Activated CD8-positive, alpha-beta memory T cell treated with anti-CD3 and anti-CD28 coated beads, Interleukin-2, amount 50 U/mL, for 4 hours (primary cell): ENCODE measurements around the gene IFT57.

Experiments
- DNase-seq: peaks from one replicate; pipeline ENCODE4 v3.0.0-alpha.2; 2020

IFT57 gene

DNA sequence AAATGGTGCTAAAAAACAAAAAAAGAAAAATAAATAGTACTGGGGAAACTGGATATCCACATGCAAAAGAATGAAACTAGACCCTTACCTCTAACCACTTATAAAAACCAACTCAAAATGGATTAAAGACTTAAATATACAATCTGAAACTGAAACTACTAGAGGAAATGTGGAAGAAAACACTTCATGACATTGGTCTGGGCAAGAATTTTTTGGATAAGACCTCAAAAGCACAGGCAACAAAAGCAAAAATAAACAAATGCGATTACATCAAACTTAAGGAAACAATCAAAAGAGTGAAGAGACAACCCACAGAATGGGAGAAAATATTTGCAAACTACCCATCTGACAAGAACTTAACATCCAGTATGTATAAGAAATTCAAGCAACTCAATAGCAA, 6.4 kb downstream of the IFT57 start:
- DNase-seq: no peak

DNA sequence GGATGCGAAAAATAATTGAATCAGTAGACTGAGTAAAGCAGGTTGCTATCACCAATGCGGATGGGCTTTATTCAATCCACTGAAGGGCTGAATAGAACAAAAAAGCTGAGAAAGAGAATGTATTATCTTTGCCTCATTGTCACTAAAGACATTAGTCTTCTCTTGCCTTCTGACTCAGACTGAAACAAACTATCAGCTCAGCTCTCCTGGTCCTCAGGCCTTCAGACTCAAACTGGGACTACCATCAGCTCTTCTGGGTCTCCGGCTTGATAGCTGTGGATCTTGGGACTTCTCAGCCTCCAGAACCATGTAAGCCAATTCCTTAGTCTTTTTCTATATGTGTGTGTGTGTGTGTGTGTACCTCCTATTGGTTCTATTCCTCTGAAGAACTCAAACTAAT, 12.6 kb downstream of the IFT57 start:
- no peak for DNase-seq

DNA sequence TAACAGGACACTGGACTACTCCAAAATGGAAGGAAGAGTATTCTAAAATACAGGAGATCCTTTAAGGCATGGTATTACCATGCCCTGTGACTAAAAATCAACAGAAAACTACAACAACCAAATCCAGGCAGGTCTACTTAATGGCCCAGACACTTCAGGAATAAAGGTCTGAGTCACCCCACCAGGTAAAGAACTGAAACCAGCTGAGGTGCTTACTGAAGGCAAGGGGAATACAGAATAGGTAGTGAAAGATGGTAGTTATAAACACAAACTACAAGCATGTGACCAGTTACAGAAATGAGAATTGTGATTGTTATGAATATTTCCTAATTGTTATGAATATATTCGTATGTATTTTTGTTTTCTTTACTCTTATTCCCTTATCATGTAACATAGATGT, 13.4 kb downstream of the IFT57 start:
- DNase-seq: no peak

DNA sequence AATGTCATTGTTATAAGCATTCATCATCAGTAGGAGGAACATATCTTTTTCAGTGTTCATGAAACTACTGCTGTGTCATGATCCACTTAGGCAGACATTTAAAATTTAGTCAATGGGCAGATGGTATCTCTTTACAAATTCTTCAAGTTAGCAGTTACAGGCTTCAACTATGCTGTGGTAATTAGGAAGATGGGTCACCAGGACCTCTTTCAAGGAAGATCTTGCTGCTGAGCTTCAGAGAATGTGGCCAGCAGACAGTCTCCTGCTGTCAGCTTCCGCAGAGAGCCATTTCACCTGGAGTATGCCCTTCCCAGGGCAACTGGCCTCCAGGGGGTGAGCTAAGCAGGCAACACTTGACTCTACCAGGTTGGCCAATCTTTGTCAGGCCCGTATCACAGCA, 19.4 kb downstream of the IFT57 start:
- no peak for DNase-seq

DNA sequence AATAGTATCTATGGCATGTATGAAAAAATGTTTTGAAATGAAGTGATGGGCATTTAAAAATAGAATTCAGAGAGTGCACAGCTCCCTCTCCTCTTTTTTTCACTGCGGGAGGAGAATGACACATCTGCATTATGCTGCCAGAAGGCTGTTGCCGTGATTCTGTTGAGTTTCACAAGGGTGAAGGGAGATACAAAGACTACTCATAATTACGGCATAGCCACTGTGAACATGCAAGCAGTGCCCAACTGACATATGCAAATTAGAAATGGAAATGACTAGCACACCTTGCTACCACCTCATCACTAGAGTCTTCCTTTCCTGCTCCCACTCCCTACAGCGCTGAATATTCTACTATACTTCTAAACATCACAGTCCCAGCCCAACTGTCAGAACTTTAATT, 20.1 kb downstream of the IFT57 start:
- no peak for DNase-seq

DNA sequence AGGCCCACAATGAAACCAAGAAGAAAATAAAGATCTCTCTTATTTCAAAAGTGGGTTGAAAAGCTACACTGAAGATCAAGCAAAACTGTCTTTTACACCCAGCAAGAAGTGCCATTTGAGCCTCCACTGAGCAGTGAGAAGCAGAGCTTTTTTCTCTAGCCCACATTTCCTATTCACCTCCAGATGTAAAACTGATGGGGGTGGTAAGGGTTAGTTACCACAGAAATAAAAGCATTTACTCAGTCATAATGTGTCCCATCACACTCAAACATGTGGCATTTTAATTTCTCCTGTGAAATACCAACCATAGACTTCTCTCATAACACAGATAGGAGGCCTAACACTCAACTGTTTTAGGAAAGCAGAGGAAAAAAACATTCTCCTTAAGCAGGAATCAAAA, 21.0 kb downstream of the IFT57 start:
- DNase-seq: no peak

DNA sequence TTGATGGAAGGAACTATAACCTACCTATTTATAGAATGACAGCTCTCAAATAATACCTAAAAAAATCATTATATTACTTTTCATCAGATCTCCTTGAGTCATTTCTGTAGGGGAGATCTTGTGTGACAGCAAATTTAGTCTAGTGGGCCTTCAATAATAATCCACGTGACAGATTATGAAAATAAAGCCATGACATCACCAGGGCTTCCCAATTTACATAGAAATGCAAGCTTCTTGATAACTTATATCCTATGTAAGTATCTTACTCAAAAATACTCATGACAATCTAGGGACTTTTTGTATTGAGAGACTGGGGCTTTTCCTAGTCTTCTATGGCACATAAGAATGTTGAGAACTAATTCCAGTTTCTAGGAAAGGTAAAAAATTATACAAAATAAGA, 21.6 kb downstream of the IFT57 start:
- no peak for DNase-seq

DNA sequence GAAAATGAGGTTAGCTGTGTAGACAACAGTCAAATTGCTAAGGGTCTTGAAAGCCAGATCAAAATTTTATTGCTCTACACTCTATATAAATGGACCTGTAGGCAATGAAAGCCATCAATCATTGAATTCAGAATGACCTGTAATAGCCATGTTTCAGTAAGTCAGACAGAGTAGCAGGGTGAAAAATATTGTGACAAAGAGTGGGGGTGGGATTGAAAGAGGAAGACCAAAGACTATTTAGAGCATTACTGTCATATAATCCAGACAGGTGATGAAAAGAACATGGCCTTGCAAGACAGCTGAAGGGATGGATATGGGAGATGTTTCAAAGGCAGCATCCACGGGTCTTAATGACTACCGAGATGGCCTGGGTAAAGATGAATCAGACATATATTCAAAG, 22.2 kb downstream of the IFT57 start:
- DNase-seq: no peak

DNA sequence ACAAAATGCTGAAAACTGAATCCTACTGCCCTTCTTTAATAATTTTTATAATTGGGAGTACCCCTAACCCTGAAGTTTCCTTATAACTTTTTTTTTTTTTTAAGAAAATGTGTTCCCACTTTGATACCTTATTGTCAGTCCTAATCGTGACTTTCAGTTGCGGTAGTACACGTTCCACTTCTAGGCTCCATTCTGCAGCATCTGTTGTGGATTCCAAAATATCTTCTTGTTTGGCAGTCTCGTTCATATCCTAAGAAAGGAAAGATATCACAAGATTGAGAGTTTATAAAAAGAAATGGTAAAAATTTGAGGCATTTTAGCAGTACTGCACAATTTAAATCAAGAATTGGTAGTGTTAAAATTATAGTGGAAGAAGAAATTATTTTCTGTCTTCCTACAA, 30.8 kb downstream of the IFT57 start:
- DNase-seq: no peak

DNA sequence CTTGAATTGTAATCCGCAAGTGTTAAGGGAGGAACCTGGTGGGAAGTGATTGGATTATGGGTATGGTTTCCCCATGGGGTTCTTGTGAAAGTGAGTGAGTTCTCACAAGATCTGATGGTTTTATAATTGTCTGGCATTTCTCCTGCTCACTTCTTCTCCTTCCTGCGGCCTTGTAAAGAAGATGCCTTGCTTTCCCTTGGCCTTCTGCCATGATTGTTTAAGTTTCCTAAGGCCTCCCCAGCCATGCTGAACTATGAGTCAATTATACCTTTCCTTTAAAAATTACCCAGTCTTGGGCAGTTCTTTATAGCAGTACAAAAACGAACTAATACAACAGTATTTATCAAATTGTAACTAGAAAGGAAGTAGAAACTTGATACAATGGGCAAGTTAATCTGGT, 31.9 kb downstream of the IFT57 start:
- DNase-seq: no peak

DNA sequence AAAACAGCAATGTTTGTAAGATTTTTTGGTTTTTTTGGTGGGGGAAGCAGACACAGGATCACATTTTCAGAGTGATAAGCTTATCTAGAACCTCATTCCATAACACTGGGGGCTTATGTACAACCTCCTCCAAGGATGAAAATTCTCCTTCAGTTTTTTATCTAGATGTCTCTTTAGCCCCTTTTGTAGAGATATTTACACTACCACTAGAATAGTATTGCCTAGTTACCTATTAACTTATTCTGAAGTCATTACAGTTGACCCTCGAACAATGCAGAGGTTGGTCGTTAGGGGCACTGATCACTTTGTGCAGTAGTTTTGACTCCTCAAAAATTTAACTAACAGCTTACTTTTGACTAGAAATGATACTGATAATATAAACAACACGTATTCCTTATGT, 32.8 kb downstream of the IFT57 start:
- no peak for DNase-seq

DNA sequence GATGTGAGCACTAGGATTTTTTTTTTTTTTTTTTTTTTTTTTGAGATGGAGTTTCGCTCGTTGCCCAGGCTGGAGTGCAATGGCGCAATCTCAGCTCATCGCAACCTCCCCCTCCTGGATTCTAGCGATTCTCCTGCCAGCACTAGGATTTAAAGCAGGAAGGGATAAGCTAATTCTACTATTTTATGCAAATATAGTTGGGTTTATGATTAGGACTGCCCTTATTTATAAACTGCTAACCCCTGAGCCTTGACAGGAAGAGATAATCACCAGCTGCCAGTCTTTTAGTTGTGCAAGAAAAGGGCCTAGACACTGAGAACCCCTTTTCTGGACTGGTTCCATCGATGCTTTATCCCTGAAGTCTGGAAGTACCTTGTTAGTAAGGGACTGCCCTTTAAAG, 36.7 kb downstream of the IFT57 start:
- DNase-seq: no peak

DNA sequence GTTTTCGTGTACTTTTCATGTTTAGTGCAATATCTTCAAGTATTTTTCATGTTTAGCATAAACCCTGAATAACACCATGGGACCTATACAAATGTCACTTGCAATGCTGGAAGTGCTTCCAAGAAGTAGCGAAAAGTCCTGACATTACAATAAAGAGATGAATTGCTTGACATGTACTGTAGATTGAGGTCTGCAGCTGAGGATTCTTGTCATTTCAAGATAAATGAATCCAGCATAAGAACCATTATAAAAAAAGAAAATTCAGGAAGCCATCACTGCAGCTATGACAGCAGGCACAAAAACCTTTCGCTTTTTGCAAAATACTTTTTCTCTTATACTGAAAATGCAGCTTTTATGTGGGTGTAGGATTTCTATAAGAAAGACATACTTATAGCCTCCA, 37.4 kb downstream of the IFT57 start:
- DNase-seq: no peak

DNA sequence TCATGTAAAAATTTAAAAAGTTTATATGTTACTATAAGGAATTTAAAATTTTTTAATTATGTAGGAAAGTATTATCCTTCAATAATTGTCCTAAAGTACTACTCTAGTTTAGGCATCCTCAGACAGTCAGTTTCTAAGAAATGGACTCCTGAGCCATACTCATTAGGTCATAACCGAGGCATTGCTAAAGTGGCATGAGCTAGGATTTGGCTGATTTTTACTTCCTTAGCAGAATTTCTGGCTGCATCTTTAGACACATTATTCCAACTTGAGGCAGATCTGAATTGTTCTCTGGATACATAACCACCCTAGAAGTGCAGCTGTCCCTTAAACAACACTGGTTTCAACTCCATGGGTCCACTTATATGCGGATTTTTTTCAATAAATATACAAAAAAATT, 38.3 kb downstream of the IFT57 start:
- no peak for DNase-seq

DNA sequence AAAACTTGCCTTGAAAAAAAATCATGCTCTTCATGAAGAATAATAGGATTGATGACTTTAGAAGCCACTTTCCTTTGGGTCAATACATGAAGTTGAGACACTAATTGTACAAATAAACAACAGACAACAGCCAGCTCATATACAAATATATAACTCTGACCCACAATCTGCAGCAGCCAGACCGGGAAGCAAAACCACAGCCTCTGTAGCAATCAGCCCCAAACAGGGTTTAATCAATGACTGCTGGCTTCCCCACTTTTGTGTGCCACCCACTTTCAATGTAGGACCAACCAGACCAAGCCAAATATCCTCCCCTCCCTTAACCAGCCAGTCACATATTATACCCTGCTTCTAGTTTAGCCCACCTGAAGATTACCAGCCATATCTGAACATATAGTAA, 39.0 kb downstream of the IFT57 start:
- no peak for DNase-seq

DNA sequence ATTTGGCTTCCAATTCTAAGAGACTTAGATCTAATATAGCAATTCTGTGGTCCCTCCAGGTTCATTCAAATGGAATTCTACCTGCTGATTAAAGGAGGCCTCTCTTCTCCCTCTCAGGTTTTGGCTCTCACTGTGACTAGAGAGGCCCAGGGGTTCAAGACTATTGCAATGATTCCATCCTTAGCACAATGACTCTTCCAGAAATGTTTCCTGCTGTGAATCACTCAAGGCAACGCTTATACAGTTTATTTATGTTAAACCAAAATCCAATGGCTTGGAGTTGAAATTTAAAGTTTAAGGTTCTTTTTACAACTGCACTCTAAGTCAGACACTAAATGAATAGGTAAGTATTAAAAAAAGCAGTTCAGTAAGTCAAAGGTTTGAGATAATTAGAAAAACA, 39.9 kb downstream of the IFT57 start:
- DNase-seq: no peak

DNA sequence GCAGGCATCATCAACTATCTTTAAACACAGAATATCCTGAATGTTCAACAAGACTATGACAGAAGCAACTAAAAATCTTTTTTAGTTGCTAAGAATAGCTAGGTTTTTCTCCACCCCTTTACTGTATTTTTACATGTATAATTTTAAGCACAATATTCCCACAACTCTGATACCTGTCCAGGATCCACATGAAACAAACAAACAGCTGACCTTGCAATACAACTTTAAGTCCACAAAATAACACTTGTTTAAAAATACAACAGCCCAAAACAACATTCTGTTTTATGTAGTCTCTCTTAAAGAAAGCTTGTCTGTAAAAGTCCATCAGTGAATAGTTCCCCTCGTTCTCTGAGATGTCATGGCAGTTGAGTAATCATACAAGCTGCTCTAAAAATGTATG, 41.1 kb downstream of the IFT57 start:
- no peak for DNase-seq

DNA sequence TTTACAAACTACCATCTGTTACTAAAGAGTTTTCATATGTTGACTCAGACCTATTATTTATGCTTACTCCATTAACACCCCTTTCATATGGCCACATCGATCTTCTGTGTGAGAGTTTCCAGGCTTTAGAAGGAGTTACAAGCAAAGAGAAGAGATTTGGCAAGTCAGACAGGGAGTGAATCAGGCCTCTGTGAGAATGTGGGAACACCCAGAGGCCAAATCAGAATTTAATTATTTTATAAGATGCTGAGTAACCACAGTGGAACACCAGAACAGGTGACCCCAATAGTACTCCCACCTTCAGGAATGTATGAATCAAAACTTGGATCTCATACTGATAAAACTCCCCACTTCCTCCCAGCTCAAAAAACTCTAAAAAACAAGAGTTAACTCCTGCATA, 42.0 kb downstream of the IFT57 start:
- no peak for DNase-seq

DNA sequence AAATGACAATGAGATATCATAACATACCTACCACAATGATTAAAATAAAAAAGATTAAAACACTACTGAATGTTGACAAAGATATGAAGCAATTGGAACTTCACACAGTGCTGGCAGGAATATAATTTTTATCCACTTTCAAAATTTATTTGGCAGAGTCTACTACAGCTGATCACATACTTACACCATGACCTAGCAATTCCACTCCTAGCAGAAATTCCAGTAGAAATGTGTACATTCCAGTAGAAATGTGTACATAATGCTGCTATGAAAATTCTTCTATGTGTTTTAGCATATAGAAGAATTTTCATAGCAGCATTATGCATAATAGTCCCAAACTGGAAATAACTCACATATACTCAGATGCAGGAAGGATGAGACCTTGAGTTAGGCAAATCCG, 43.5 kb downstream of the IFT57 start:
- no peak for DNase-seq

DNA sequence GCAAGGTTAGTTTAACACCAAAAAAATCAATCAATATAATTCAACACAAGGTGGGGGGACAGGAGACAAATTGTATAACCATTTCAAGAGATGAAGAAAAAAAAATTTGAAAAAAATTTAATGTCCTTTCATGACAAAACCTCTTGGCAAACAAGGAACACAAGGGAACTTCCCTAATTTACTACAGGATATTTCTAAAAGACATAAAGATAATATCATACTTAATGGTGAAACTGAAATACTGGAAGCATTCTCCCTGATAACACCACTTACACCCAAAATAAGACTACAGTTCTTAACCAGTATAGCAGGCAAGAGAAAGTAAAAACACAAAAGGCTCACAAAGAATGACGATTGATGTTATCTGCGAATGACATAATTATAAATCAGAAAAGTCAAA, 44.7 kb downstream of the IFT57 start:
- DNase-seq: no peak

DNA sequence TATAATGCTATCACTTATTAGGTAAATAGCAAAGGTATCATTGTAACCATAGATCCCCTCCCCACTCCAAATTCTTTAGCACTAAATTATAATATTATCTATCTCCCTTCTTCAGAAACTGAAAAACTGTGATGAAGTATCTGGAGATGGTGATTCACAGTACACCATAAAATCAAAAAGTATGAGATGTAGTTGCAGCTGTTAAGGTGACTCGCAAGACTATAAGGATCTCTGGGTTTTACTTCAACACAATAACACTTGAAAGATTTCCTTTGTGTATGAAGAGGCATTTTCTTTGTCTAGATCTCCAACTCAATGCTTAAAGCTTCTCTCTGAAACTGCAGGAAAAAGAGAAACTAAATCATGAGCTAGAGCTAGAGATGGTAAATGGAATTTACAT, 46.9 kb downstream of the IFT57 start:
- no peak for DNase-seq

DNA sequence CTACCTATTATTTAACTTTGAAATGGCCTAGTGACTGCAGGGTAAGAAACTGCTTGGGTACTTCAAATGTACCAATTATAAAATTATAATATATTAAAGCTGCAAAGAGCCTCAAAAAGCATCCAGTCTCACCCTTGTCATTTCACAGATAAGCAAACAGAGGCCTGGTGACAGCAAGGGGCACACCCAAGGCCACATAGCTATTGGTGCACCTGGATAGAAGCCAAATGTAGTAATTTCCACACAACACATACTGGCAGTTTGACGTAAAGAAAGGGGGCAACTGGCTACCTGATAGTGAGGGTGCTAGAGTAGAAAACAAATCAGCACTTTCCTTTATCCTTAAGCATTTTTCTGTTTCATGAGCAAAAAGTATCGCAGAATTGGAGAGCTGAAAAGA, 51.1 kb downstream of the IFT57 start:
- no peak for DNase-seq

DNA sequence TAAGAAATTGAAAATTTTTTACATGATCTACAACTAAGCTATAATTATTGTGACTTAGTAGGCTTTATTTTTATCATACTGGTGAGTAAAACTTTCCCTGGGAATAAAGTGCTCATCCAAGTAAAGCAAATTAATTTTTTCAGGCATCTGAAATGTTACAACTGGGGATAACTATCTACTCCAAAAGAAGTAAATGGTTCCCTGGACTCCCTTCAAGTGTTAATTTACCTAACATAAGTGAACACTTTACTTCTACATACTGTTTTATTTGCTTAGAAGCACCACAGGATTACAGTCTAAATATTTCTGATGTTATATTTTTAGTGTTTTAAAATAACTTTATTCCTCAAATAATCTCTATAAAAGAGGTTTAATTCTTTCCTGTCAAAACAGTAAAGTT, 57.8 kb downstream of the IFT57 start:
- DNase-seq: no peak

DNA sequence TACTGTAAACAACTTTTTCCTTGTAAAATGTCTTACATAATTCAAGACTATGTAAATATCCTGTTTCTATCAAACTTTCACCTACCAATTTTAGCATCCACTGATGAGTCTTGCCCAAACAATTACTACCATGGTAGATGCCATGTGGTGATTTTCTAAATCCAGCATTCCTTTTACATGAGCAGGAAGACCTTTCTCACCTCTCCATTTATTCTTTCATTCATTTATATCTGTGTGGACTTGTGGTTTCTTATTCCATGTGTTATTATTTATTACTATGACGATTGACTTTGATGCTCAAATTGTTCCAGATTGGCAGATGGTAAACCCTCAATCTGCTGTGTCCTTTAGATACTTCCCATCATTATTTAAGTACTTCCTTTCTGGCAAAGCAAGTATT, 62.4 kb downstream of the IFT57 start:
- no peak for DNase-seq

DNA sequence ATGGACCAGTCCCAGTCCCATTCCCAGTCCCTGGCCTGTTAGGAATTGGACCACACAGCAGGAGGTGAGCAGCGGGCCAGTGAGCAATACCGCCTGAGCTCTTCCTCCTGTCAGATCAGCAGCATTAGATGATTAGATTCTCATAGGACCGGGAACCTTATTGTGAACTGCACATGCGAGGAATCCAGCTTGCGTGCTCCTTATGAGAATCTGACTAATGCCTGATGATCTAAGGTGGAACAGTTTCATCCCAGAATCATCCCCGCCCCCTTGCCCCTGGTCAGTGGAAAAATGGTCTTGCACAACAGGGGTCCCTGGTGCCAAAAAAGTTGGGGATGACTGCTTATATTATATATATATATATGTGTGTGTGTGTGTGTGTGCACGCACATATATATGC, 63.1 kb downstream of the IFT57 start:
- no peak for DNase-seq

DNA sequence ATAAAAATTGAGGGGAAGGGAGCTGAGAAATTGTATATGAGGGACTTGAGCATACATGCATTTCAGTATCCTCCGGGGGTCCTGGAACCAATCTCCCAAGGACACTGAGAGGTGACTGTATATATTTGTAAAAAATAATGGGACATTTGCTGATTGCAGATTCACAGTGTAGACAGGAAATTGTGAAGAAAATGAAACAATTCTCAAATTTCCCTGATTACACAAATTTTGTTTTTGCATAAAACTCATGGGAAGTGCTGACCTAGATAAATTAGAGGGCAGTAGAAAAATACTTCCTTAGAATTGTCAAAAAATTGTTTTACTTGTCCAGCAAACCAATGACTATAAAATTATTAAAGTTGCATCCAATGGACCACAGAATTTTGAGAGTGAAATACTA, 64.0 kb downstream of the IFT57 start:
- DNase-seq: no peak

DNA sequence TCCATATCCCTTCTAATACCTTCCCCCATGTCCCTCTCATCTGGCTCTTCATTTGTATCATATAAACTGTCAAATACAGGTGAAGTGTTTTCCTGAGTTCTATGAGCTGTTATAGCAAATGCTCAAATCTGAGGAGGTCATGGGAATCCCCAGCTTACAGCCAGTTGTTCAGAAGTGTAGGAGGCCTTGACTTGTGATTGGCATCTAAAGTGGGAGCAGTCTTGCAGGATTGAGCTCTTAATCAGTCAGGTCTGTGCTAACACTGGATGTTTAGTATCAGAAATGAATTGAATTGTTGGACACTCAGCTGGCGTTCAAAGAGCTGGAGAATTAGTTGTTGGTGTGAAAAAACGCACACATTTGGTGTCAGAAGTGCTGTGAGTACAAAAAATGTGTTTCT, 65.0 kb downstream of the IFT57 start:
- DNase-seq: no peak
